Measurements from ENCODE around the gene PSMD6. TPM values are rescaled to one million over a fixed set of nuclear protein-coding genes. Genes with fewer than 3 reads are reported as not detected.

PSMD6 gene
- total RNA-seq, 1 donor from 2014 or later = 60.2 TPM

Other genes with a start within 250 kb of the PSMD6 start
- not detected for gene C3orf49, start 204.2 kb downstream of the PSMD6 start, total RNA-seq (ENCODE audit: insufficient read depth, low replicate concordance)
- gene THOC7, start 159.7 kb downstream of the PSMD6 start, total RNA-seq (ENCODE audit: insufficient read depth, low replicate concordance) = 39.7 TPM
- gene ATXN7, start 159.6 kb downstream of the PSMD6 start, total RNA-seq (ENCODE audit: insufficient read depth, low replicate concordance) = 43.1 TPM
- gene SCAANT1, start 111.1 kb downstream of the PSMD6 start, total RNA-seq (ENCODE audit: insufficient read depth, low replicate concordance) = not detected
- 56.1 TPM for gene PRICKLE2, start 202.0 kb upstream of the PSMD6 start, total RNA-seq (ENCODE audit: insufficient read depth, low replicate concordance)